GM15510 (cell line): ENCODE data around the gene FBXO42.

ENCODE experiments used
- POLR2A ChIP-seq: IDR thresholded peaks from 3 replicates; pipeline ENCODE4 v1.6.1; 2011; ENCODE audit warnings: borderline replicate concordance; ENCODE audit not compliant: insufficient read length; ENCODE audit errors: extremely low read depth

Gene FBXO42

DNA sequence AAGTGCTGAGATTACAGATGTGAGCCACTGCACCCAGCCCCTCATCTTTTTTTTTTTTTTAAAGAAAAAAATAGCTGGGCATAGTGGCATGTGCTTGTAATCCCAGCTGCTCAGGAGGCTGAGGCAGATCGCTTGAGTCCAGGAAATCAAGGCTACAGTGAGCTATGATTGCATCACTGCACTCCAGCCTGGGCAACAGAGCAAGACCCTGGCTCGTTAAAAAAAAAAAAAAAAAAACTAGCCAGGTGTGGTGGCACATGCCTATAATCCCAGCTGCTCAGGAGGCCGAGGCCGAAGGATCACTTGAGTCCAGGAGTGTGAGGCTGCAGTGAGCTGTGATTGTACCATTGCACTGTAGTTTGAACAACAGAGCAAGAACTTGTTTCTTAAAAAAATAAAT lies 28.6 kb upstream of the FBXO42 start:
- TF ChIP-seq POLR2A = no peak

DNA sequence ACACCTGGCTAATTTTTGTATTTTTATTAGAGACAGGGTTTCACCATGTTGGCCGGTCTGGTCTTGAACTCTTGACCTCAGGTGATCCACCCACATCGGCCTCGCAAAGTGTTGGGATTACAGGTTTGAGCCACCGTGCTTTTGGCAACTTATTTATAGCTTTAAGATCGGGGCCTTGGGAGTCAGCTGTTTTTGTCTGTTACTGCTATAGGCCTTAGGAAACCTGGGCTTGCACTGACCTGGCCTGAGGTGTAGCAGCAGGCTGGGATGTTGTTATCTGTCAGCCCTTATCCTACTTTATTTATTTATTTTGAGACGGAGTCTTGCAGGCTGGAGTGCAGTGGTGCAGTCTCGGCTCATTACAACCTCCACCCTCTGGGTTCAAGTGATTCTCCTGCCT lies 26.2 kb upstream of the FBXO42 start:
- TF ChIP-seq POLR2A = no peak

DNA sequence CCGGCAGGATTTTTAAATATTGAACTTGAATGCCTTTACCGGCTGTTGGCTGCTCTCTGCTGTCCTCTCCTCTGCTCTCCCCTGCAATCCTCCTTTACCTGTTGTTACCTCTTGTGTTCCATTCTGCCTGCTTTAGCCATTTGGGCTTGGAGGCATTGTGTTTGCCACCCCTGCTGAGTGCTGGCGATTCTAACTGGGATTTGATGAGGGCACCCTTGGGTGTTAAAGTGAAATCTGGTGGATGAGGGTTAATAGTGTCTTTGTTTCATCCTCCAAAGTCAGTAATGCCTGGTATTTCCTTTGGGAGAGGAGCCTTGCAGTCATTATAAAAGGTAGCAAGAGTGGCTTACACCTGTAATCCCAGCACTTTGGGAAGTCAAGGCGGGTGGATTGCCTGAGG lies 24.7 kb upstream of the FBXO42 start:
- no peak for TF ChIP-seq POLR2A

DNA sequence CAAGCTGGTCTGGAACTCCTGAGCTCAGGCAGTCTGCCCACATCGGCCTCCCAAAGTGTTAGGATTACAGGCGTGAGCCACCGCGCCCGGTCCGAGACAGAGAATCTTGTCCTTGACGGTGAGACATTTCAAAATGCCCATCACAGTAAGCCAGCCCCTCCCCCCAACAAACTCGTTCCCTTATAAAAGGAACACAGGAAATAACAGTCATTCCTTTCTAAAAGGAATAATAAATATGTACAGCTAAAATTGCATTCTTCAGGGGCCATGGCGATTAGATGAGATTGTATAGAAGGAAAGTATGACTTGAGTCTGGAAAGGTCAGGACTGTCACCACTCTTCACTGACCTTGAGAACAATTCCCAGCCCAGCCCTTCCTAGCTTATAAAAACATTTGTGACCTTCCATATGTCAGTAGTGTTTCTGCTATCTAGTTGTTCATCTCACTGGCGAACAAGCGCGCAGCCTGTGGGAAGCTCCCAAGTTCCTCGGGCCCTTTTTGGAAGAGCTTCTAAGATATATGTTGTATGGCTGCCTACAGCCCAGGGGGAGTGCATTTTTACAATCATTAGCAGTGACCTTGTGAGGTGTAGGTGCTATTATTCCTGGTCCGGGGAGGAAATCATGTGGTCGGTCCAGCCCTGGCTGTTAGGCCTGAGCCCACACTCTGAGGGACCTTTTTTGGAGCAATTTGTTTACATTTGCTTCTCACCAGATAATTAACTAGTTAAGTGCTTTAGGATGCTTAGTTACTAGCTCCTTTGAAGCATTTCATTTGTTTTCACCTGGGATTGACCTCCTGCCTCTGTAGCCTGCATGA lies 23.5 kb upstream of the FBXO42 start:
- no peak for TF ChIP-seq POLR2A

DNA sequence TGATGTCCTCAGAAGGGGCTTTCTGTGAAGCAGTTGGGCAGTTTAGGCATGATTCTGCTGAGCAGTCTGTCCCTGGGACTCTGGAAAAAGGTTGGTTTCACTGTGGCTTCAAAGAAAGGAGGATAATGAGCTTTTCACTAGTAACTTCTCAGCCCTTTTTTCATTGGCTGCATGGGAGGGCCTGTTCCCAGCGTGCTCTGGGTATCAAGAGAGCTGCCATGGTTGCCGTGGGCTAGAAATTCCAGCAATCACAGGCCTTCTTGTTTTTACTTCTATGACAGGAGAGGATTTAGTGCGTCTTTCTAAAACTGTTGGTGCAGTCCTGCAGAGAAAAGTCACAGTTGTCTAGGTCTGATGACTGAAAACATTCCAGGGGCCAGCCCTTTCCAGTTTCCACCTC lies 22.0 kb upstream of the FBXO42 start:
- TF ChIP-seq POLR2A = no peak

DNA sequence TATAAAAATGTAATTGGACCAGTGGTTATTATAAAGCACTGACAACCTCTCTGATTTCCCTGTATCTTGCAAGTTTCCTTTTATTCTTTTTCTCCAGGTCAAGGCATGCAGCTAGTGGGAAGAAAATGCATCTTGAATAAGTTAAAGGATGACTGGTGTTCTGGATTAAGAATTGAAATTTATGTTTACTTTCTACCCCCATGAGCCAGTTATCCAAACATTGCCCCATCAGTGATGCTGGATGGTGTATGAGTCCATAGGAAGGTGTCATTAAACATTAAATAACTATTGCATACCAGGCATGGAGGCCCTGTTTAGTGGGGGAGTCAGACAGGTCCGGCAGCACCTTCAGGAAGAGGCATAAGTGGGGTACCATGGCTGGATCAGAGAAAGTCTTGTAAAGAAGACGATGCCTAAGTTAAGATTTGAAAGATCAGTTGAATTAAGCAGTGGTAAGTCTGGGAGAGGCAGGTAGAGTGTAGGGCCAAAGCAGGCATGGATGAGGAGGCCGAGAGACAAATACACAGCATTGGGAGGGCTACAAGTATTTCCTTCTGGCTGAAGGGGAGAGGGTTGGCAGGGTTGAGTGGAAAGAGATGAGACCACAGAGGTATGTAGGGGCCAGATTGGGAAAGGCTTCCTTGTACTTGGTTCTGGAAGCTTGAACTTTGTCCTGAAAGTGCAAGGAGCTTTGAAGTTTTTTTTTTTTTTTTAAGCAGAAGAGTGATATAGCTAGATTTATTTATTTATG lies 20.4 kb upstream of the FBXO42 start:
- no peak for TF ChIP-seq POLR2A

DNA sequence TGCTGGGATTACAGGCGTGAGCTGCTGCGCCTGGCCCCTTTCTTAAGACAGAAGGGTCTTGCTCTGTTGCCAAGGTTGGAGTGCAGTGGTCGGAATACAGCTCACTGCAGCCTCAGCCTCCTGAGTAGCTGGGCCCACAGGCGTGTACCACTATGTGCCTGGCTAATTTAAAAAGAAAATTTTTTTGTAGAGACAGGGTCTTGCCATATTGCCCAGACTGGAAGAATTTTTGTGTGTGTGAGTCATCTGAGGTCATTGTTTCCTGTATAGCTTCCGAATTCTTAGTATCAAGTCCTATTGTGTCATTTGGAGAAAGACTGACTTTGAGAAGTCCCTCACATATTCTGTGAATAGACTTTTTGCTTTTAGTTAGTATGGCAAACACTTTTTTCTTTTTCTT lies 19.4 kb upstream of the FBXO42 start:
- TF ChIP-seq POLR2A = no peak

DNA sequence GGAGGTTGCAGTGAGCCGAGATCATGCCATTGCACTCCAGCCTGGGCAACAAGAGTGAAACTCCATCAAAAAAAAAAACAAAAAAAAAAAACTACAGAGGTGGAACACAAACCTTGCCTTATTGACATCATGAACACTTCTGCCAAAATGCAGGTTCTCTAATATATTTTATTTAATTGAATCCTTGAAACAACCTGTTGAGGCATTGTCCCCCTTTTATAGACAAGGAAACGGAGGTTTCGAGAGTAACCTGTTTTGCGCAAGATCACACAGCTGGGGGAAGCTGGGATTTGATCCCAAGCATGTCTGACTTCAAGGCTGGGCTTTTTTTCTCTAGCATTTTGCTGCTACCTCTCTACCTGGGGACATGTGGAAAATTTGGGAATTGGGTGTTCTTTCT lies 17.5 kb upstream of the FBXO42 start:
- no peak for TF ChIP-seq POLR2A

DNA sequence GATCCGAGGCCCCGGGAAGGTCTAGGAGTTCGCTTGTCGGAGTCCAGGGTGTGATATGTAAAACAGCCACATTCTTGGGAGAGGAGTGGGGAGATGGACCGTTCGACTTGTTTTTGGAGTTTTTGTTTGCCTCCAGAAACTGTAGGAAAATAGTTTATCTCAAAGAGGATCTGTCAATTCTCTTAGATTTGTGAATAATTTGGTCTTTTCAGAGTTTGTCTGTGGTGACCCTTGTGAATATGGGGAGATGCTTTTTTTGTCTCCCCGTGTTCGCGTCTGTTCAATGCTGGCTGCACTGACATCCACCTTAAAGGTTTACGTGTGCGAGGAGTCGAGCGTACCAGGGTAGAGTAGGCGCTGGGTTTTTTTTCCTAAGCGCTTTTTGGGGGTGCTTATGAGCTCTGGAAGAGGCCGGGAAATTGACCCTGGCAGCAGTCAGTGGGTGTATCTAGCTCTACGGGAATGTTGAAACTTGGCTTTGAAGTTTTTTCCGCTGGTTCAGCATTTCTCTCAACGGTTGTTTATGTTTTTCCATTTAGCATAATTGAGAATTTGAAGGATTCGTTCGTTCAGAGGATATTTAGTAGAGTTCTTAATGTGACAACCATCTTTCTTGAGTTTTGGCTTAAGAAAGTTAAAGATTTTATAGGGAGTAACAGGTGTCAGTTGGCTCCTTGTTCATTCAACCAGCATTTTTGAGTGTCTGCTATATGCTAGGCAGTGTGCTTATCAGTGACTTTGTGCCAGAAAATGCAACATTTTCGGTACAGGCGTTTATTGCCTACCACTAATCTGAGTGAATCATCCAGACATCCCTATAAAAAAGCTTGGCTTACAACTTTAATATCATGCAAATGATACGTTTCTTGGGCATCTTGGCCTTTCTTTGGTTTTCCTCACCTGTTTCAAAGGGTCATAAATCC lies 15.9 kb upstream of the FBXO42 start:
- no peak for TF ChIP-seq POLR2A

DNA sequence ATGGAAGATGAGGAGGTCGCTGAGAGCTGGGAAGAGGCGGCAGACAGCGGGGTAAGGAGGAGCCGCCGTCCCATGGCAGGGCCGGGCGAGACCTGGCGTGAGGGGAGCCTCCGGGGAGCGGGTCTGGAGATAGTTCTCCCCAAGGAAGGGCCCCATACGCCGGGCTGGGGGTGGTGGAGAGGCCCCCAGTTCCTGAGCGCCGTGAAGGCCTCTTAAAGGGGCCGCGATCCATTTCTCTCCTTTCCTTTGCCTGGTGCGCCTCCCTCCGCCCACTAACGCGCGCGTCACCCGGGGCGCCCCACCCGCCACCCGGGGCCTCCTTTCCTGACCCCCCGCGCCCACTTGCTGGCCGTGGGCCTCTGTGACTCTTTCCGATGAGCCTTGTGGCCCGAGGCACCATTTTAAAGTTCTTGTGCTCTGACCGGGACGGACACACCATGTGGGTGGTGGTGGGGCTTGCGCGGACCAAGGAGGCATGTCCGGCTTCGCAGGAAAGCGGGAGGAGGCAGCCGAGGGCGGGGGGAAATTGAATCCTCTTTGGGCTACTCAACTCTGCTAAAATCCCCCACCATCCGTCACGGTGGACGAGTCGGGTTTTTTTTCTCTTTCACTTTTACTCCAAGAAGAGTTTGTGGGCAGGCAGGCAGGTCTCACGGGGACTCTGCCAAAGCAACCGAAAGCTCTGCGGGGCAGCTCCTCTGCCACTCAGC lies 15.1 kb upstream of the FBXO42 start:
- peak; percentile 66 for TF ChIP-seq POLR2A

DNA sequence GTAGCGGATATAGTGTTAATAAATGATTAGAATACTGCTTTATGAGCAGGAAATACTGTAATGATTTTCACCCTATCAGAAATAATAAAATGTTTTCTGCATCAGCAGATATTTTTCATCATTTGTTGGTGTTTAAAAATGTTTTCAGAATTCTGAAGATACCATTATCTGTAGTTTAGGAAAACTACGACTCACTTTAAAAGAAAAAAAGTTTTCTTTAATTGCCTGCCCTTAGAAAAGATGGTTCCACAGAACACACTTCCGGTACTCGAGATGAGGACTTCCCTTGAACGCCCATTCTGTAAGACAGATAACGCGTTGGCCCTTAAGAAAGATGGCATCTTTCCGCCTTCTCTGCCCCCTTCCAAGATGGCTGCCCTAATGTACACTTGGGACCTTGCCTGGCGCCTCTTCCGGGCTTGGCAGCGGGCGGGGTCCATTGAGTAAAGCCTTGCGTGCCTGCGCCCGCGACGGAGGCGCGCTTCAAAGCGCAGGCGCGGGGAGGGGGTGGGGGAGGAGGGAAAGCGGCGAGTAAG lies 14.5 kb upstream of the FBXO42 start, which contains the start of gene SZRD1:
SZRD1 (plus strand) TSS at position 521 of the 536 bp plus-strand sequence. CDS start 16 bp downstream, outside the sequence.
- no peak for TF ChIP-seq POLR2A

DNA sequence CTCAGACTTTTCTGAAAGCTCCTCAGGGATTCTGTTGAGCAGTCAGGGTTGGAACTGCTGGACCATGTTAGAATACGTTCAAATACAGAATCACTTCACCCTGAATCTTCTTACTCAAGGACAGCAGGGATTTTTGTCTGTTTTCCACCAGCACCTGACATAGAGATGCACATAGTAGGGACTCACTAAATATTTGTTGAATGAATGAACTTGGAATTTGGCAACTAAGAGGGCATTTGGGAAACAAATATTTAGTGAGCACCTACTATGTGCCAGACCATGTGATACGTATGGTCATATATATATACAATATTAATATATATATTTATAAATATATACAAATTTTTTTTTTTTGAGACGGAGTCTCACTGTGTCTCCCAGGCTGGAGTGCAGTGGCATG lies 4.6 kb upstream of the FBXO42 start:
- TF ChIP-seq POLR2A = no peak

DNA sequence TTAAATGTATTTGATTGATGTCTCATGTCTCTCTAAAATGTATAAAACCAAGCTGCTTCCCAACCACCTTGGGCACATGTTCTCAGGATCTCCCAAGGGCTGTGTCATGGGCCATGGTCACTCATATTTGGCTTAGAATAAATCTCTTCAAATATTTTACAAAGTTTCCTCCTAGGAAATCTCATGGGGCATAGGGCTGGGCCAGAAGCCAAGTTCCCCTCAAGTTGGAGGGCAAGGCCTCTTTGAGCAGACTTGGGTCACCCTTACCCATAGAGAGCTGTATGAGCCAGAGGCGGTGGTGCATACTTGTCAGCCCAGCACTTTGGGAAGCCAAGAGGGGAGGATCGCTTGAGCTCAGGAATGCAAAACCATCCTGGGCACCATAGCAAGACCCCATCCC lies 2.3 kb upstream of the FBXO42 start:
- no peak for TF ChIP-seq POLR2A
